GM18951 (cell line): ENCODE data around the gene OR2B6.

Experiments used
- POLR2A ChIP-seq: IDR thresholded peaks from 4 replicates; pipeline ENCODE4 v1.6.1; 2011; ENCODE audit warnings: mild to moderate bottlenecking; ENCODE audit not compliant: insufficient read length, insufficient read depth; ENCODE audit errors: extremely low read depth
- in situ Hi-C: fragments of 300-500 bp; cut with MboI; formaldehyde crosslinking; loops from one replicate; pipeline ENCODE4 v1.12.0; 2022; ENCODE audit warnings: low sequenced_read_pairs, mixed read lengths, inconsistent platforms; ENCODE audit not compliant: unreplicated experiment

The OR2B6 gene

GRCh38 chr6:28004350-28005151 is 47.5 kb downstream of the OR2B6 start:
- no peak for TF ChIP-seq POLR2A
- in situ Hi-C loops = no loop called here

- no peak for TF ChIP-seq POLR2A
- in situ Hi-C loops = no loop called here
These were observed 48.3 kb downstream of the OR2B6 start for GRCh38 chr6:28005152-28005890.

- in situ Hi-C loops = no loop called here
These were observed 48.9 kb downstream of the OR2B6 start for GRCh38 chr6:28005975-28006374.

More at GRCh38 chr6:28005975-28006374, 48.9 kb downstream of the OR2B6 start:
- no peak for TF ChIP-seq POLR2A
